Nephron (organoid): Measurements from ENCODE around the gene BID.
"Not testable (repeated sequence)": the region's sequence is repeated elsewhere in the genome, so short reads cannot be mapped to it uniquely, and the experiment has no call there.

Experiments
- H3K27ac Mint-ChIP-seq, 3 experiments: 2 replicates each; pipeline ENCODE4 v1.8.0; 2020; ENCODE audit warnings: mixed read lengths in 3 of 3, mild to moderate bottlenecking in 2 of 3, moderate library complexity in 1 of 3
- H3K27me3 Mint-ChIP-seq: 2 replicates; pipeline ENCODE4 v1.8.0; 2021; ENCODE audit warnings: low read depth, mild to moderate bottlenecking, moderate library complexity, mixed read lengths
- H3K36me3 Mint-ChIP-seq: 2 replicates; pipeline ENCODE4 v1.8.0; 2020; ENCODE audit warnings: low read depth, mixed read lengths
- H3K4me1 Mint-ChIP-seq: 2 replicates; pipeline ENCODE4 v1.8.0; 2020; ENCODE audit warnings: mixed read lengths
- H3K4me3 Mint-ChIP-seq, 3 experiments: 2 replicates each; pipeline ENCODE4 v1.8.0; 2020; ENCODE audit warnings: mild to moderate bottlenecking in 3 of 3, mixed read lengths in 3 of 3, moderate library complexity in 2 of 3
- H3K9me3 Mint-ChIP-seq: 2 replicates; pipeline ENCODE4 v1.8.0; 2020; ENCODE audit warnings: mixed read lengths
- TF ChIP-seq, protein P1 (sequence below), 3 experiments: fragments of 200-600 bp; sonication (generic); IDR thresholded peaks; one replicate each; pipeline ENCODE4 v1.5.0; 2021; ENCODE audit warnings: antibody characterized with exemption in 3 of 3; ENCODE audit not compliant: unreplicated experiment in 3 of 3

The BID gene

GRCh38 chr22:17764036-17764435, 10.2 kb downstream of the BID start:
- Mint-ChIP-seq H3K27ac (no peak overlapping the region), H3K9me3 (no peaks in the 10 kb centered on the region), H3K4me1 (peaks cover 10% of the 10 kb centered on the region), H3K36me3 (no peaks in the 10 kb centered on the region), H3K27me3 (no peaks in the 10 kb centered on the region), H3K4me3 (no peak overlapping the region)
- TF ChIP-seq, protein P1, sequence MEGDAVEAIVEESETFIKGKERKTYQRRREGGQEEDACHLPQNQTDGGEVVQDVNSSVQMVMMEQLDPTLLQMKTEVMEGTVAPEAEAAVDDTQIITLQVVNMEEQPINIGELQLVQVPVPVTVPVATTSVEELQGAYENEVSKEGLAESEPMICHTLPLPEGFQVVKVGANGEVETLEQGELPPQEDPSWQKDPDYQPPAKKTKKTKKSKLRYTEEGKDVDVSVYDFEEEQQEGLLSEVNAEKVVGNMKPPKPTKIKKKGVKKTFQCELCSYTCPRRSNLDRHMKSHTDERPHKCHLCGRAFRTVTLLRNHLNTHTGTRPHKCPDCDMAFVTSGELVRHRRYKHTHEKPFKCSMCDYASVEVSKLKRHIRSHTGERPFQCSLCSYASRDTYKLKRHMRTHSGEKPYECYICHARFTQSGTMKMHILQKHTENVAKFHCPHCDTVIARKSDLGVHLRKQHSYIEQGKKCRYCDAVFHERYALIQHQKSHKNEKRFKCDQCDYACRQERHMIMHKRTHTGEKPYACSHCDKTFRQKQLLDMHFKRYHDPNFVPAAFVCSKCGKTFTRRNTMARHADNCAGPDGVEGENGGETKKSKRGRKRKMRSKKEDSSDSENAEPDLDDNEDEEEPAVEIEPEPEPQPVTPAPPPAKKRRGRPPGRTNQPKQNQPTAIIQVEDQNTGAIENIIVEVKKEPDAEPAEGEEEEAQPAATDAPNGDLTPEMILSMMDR (IDR thresholded peaks at IDR 0.05; ENCODE audit: unreplicated experiment in 3 of 3), result no peak

GRCh38 chr22:17763442-17763841, 10.8 kb downstream of the BID start:
- not testable (repeated sequence) for H3K4me3 Mint-ChIP-seq, H3K27ac Mint-ChIP-seq, H3K36me3 Mint-ChIP-seq, H3K9me3 Mint-ChIP-seq, H3K27me3 Mint-ChIP-seq
- peaks cover 10% of the 10 kb centered on the region for H3K4me1 Mint-ChIP-seq

DNA sequence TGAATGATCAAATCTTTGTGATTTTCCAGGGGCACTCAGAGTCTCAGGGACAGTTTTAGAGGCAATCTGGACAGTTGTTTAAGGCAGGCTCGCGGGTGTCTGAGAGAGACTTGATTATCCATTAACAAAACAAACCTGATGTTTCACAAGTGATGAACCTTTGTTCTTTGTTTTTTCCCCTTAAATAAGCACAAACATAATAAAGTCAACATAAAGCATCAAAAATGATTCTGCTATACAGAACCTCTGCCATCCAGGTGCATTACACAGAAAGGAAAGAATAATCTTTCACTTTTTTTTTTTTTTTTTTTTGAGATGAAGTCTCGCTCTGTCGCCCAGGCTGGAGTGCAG, 13.2 kb downstream of the BID start:
- TF ChIP-seq, protein P1 (IDR thresholded peaks at IDR 0.05; ENCODE audit: unreplicated experiment in 3 of 3), result no peak
- H3K27me3 Mint-ChIP-seq, result no peaks in the 10 kb centered on the region
- H3K27ac Mint-ChIP-seq, result peak overlapping the region in 2 of 3 experiments; percentile 33 to 80
- H3K4me1 Mint-ChIP-seq, result peaks cover 10% of the 10 kb centered on the region
- H3K9me3 Mint-ChIP-seq, result no peaks in the 10 kb centered on the region
- H3K36me3 Mint-ChIP-seq, result no peaks in the 10 kb centered on the region
- H3K4me3 Mint-ChIP-seq, result no peak overlapping the region

GRCh38 chr22:17754233-17754925, 19.9 kb downstream of the BID start:
- H3K27ac Mint-ChIP-seq, result no peak overlapping the region
- no peaks in the 10 kb centered on the region for H3K36me3 Mint-ChIP-seq
- TF ChIP-seq, protein P1 (IDR thresholded peaks at IDR 0.05; ENCODE audit: unreplicated experiment in 3 of 3), result no peak
- H3K4me1 Mint-ChIP-seq, result no peaks in the 10 kb centered on the region
- H3K4me3 Mint-ChIP-seq, result no peak overlapping the region
- H3K9me3 Mint-ChIP-seq, result no peaks in the 10 kb centered on the region
- H3K27me3 Mint-ChIP-seq, result no peaks in the 10 kb centered on the region

GRCh38 chr22:17753401-17753989, 20.8 kb downstream of the BID start:
- Mint-ChIP-seq H3K4me1 (no peaks in the 10 kb centered on the region), H3K4me3 (no peak overlapping the region), H3K9me3 (no peaks in the 10 kb centered on the region), H3K27me3 (no peaks in the 10 kb centered on the region), H3K27ac (no peak overlapping the region), H3K36me3 (no peaks in the 10 kb centered on the region)
- TF ChIP-seq, protein P1 (IDR thresholded peaks at IDR 0.05; ENCODE audit: unreplicated experiment in 3 of 3), result no peak

DNA sequence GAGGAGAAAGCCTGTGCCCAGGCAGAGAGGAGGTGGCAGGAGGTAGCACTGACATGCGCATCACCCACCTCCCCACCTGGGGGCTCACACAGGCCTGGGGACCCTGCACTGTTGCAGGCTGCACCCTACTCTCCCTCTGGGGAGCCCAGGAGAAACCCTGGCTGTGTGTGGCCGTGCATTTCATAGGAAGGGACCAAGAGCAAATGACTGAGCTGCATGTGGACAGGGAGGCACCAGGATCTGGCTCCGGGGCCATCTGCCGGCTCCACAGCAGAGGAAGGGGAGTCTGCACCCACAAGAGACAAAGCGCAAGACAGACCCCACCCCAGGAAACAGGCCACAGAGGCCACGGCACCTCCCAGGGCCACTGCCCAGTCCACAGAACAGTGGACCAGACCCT, 22.7 kb downstream of the BID start:
- H3K27ac Mint-ChIP-seq, result no peak overlapping the region
- H3K36me3 Mint-ChIP-seq, result no peaks in the 10 kb centered on the region
- no peaks in the 10 kb centered on the region for H3K9me3 Mint-ChIP-seq
- H3K4me1 Mint-ChIP-seq, result no peaks in the 10 kb centered on the region
- TF ChIP-seq, protein P1 (IDR thresholded peaks at IDR 0.05; ENCODE audit: unreplicated experiment in 3 of 3), result no peak
- no peak overlapping the region for H3K4me3 Mint-ChIP-seq
- H3K27me3 Mint-ChIP-seq, result no peaks in the 10 kb centered on the region
